Epithelial cell of esophagus (primary cell): ENCODE data around the gene NAA25.
"Not testable (repeated sequence)": the region's sequence is repeated elsewhere in the genome, so short reads cannot be mapped to it uniquely, and the experiment has no call there.

Source experiments
- DNase-seq: peaks from one replicate; pipeline ENCODE4 v3.0.0; 2010; ENCODE audit warnings: low read depth
- H3K4me3 ChIP-seq: 2 replicates; pipeline ENCODE4 v1.5.1; 2011; ENCODE audit warnings: mild to moderate bottlenecking, low read length, control low read depth
- CTCF ChIP-seq: IDR thresholded peaks from 2 replicates; pipeline ENCODE4 v1.5.1; 2011; ENCODE audit warnings: low read depth, mild to moderate bottlenecking, low read length, control low read depth, inconsistent platforms; ENCODE audit not compliant: insufficient read depth; ENCODE audit errors: missing control alignments

Gene NAA25

GRCh38 chr12:112013601-112014402, 94.8 kb downstream of the NAA25 start:
- TF ChIP-seq CTCF: no peak
- peak overlapping the region; percentile 77 for H3K4me3 ChIP-seq
- DNase-seq: peak; percentile 86

DNA sequence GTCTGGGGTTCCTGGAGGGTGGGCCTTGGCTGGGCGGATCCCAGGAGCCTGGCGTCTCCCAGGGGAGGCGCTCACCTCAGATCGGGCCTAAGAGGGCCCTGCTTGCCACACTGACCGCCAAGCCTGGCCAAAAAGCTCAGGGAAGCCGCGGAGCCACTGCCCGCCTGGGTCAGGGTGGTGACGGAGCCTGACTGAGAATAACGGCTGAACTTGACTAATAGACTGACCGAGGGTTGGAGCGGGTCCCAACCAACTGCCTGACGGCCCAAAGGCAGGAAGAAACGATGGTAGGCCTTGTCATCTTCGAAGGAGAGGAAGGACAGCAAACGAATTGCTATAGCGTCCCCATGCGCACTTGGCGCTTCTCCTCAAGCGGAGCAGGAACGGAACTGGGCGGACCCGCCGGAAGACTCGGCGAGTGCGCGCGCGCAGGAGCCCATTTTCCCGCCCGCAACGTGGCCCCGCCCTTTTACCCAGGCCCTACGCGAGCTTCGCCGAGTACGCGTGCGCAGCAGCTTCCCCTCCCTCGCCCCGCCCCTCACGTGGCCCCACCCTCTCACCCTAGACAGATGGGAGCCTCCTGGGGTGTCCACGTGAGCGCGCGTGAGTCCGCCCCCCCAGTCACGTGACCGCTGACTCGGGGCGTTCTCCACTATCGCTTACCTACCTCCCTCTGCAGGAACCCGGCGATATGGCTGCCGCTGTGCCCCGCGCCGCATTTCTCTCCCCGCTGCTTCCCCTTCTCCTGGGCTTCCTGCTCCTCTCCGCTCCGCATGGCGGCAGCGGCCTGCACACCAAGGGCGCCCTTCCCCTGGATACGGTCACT, 95.6 kb downstream of the NAA25 start, which contains the start of the genes ERP29 and TMEM116:
Gene ERP29, plus strand, starts transcription at position 652 of the 826 bp plus-strand sequence. Its CDS starts 40 bp downstream, at position 692.
Gene TMEM116, minus strand, starts transcription at position 391 of the 826 bp plus-strand sequence. CDS start 7,895 bp downstream, outside the sequence.
- peak; percentile 99 for DNase-seq
- peak within 1 kb of the TSS; percentile 89 for H3K4me3 ChIP-seq
- TF ChIP-seq CTCF: peak; percentile 55

GRCh38 chr12:112011685-112012084, 96.9 kb downstream of the NAA25 start:
- TF ChIP-seq CTCF: no peak
- no peak for DNase-seq
- peak overlapping the region; percentile 89 for H3K4me3 ChIP-seq

GRCh38 chr12:112010415-112011344, 97.9 kb downstream of the NAA25 start:
- no peak for TF ChIP-seq CTCF
- no peak overlapping the region for H3K4me3 ChIP-seq
- DNase-seq: no peak

DNA sequence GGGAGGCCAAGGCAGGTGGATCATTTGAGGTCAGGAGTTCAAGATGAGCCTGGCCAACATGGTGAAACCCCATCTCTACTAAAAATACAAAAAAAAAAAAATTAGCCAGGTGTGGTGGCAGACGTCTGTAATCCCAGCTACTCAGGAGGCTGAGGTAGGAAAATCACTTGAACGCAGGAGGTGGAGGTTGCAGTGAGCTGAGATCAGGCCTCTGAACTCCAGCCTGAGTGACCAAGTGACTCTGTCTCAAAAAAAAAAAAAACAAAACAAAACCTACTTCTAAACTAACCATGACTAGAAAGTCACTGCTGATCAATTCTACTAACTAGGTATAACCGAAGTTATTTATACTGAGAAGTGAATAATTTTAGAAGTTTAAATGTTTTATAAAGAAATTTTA, 99.0 kb downstream of the NAA25 start:
- H3K4me3 ChIP-seq, DNase-seq: not testable (repeated sequence)

- TF ChIP-seq CTCF: no peak
- H3K4me3 ChIP-seq: no peak overlapping the region
- DNase-seq: no peak
Observed at GRCh38 chr12:112008918-112009317, 99.7 kb downstream of the NAA25 start.
